ENCODE measurements around the gene OR6J1. TPM values are rescaled to one million over a fixed set of nuclear protein-coding genes. Genes with fewer than 3 reads are reported as not detected.
"Not testable (repeated sequence)": the region's sequence is repeated elsewhere in the genome, so short reads cannot be mapped to it uniquely, and the experiment has no call there.

Gene OR6J1
- total RNA-seq = not detected in 2 replicates

- intact Hi-C loops (cut with micrococcal nuclease) = no loop called here
Observed at GRCh38 chr14:22644305-22644635, at the start of gene OR6J1. TSS of gene OR6J1 (minus strand) at chr14:22644352. CDS start at chr14:22634811, 9,541 bp downstream.

- intact Hi-C loops (cut with micrococcal nuclease) = no loop called here
Observed at GRCh38 chr14:22692194-22692593, 48.0 kb upstream of the OR6J1 start.

- intact Hi-C loops (cut with micrococcal nuclease) = no loop called here
Observed at GRCh38 chr14:22691171-22691570, 47.0 kb upstream of the OR6J1 start.

DNA sequence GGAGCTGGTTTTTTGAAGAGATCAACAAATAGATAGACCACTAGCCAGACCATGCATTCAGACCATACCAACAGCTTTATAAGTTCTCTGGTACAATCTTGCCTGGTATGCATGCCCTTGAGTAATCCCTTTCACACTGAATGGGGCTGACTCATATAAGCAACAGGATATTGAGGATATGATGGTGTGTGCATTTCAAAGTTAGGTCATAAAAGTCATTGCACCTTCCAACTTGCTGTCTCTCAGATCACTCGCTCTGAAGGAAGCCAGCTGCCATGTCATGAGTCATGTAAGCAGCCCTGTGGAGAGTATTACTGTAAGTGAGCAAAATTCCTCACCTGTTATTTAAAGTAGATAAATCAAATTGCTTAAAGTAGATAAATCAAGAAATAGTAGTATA, 45.0 kb upstream of the OR6J1 start:
- intact Hi-C loops (cut with micrococcal nuclease) = no loop called here

GRCh38 chr14:22687969-22688368, 43.8 kb upstream of the OR6J1 start:
- intact Hi-C loops (cut with micrococcal nuclease) = not testable (repeated sequence)

- intact Hi-C loops (cut with micrococcal nuclease) = not testable (repeated sequence)
Observed at GRCh38 chr14:22686176-22686611, 42.0 kb upstream of the OR6J1 start.

GRCh38 chr14:22685467-22685866, 41.3 kb upstream of the OR6J1 start:
- intact Hi-C loops (cut with micrococcal nuclease) = no loop called here

DNA sequence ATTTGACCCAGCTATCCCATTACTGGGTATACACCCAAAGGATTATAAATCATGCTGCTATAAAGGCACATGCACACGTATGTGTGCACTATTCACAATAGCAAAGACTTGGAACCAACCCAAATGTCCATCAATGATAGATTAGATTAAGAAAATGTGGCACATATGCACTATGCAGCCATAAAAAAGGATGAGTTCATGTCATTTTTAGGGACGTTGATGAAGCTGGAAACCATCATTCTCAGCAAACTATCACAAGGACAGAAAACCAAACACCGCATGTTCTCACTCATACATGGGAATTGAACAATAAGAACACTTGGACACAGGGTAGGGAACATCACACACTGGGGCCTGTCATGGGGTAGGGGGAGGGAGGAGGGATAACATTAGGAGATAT, 39.3 kb upstream of the OR6J1 start:
- intact Hi-C loops (cut with micrococcal nuclease) = not testable (repeated sequence)

GRCh38 chr14:22678221-22678620, 34.1 kb upstream of the OR6J1 start:
- intact Hi-C loops (cut with micrococcal nuclease) = no loop called here

DNA sequence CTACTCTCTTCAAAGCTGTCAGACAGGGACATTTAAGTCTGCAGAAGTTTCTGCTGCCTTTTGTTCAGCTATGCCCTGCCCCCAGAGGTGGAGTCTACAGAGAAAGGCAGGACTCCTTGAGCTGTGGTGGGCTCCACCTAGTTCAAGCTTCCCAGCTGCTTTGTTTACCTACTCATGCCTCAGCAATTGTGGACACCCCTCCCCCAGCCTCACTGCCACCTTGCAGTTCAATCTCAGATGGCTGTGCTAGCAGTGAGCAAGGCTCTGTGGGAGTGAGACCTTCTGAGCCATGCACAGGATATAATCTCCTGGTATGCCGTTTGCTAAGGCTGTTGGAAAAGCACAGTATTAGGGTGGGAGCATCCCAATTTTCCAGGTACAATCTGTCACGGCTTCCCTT, 33.4 kb upstream of the OR6J1 start:
- intact Hi-C loops (cut with micrococcal nuclease) = not testable (repeated sequence)

DNA sequence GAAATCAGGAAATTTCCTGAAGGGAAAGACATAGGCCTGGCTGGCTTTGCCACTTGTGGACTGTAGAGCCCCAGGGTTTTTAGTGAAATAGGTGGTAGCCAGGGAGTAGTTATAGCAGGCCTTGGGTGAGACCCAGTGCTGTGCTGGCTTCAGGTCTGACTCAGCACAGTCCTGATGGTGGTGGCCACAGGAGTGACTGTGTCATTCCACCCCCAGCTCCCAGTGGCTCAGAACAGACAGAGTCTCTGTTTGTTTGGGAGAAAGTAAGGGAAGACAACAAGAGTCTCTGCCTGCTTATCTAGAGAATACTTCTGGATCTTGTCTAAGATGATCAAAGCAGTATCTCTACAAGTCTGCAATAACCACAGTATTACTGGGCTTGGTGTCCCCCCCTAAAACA, 27.5 kb upstream of the OR6J1 start:
- intact Hi-C loops (cut with micrococcal nuclease) = no loop called here

DNA sequence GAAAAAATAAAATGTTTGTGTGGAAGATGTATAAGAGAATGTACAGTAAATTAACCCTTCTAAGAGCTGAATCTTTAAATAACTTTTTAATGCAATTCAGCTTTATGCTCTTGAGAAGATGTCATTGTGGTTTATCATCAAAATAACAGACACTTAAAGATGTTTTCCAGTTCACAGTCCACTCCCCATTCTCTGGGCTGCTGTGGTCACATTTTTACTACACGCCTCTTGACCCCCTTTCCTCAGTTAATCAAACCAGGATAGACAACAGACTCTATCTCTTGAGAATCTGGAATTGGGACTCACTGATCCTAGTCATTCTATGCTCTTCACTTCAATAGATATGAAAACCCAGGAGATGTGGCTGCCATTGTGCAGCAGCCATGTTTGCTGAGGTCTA, 24.7 kb upstream of the OR6J1 start:
- intact Hi-C loops (cut with micrococcal nuclease) = no loop called here

DNA sequence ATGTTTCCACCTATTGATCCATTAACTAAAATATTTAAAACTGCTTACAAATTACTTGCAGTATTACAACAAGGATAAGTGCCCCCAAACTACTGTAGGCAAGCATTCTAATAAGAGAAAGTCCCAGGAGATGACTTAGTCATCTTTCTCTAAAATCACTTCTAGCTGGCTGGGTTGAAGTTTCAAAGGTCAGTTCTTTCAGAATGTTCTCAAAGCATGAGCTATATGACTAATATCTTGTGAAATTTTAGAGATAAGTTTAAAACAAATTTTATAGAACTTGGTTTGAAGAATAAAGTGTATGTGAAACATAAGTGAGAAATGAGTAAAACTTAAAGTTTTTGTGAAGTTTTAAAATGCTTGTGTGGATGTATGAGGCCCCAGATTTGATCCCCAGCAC, 24.3 kb upstream of the OR6J1 start:
- intact Hi-C loops (cut with micrococcal nuclease) = no loop called here

DNA sequence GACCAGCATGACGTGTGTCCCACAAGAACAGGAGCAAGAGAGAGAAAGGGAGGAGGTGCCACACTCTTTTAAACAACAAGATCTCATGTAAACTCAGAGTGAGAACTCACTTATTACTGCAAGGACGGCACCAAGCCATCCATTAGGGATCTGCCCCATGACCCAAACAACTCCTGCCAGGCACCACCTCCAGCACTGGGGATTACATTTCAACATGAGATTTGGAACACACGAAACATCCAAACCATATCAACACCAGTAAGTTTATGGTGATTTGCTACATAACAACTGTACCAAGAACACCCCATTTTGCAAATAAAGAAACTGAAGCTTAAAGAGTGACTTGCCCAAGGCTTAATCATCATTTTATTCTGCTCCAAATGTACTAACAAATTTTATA, 23.7 kb upstream of the OR6J1 start:
- intact Hi-C loops (cut with micrococcal nuclease) = no loop called here

- intact Hi-C loops (cut with micrococcal nuclease) = no loop called here
Observed at GRCh38 chr14:22666203-22666893, 22.2 kb upstream of the OR6J1 start.

DNA sequence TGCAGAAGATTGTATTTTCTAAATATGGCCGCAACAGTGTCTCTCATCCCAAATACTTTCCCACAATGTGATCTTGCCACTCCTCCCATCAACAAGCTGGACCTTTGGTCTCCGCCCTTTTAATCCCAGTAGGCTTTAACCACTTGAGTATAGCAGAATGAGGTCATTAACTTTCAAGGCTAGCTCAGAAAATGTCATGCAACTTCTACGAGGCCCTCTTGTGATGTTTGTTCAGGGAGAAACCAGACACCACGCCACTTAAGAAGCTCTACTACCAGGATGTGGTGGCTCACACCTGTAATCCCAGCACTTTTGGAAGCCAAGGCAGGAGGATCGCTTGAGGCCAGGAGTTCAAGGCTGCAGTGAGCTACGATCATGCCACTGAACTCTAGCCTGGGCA, 20.1 kb upstream of the OR6J1 start:
- intact Hi-C loops (cut with micrococcal nuclease) = no loop called here

DNA sequence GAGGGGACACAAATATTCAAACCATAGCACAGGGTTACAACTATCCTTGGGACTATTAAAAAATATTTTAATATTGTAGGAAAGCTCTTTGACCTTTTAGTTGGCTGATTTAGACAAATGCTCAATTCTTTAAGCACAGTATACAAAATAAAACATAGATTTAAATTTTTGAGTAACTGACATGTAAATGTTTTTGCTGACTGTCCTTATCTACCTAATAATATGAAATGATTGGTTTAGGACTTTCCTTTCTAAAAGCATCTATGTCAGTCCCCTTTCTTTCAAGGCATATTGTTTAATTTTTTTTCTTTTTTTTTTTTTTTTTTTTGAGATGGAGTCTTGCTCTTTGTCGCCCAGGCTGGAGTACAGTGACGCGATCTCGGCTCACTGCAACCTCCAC, 16.5 kb upstream of the OR6J1 start:
- intact Hi-C loops (cut with micrococcal nuclease) = no loop called here

DNA sequence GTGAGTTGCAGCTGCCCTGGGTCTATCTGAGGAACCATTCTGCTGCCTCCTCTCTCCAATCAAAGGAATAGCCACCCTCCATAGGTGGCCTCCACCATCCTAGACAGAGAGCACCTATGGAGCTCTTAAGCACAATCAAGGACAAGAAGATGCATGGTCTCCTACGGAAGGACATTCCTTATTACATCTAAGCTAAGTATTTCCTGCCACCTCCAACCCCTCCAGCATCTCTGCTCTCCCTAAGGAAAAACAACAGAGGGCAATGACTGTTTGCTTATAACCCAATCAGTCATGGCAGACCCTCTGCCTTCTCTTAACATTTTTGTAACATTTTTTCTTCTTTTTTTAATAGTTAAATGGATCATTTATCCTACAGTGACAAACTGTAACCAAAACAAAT, 14.8 kb upstream of the OR6J1 start:
- intact Hi-C loops (cut with micrococcal nuclease) = loop anchor here (10.0 kb wide), 1 partner anchor 744 kb away; no protein-coding TSS in a partner anchor

DNA sequence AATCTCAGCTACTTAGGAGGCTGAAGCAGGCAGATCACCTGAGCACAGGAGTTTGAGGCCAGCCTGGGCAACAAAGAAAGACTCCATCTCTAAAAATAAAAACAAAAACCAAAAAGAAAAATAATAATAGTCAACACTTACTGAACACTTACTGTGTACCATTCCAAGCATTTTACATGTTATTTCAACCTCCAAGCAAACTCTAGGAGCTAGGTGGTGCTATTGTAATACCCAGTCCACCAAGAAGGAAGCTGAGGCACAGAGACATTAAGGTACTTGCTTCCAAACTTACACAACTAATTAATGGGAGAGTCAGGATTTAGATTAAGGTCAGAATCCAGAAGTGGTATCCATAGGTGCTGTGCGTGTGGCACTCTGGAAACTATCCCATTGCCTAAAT, 13.7 kb upstream of the OR6J1 start:
- intact Hi-C loops (cut with micrococcal nuclease) = loop anchor here (10.0 kb wide), 1 partner anchor 743 kb away; no protein-coding TSS in a partner anchor

GRCh38 chr14:22656945-22657731, 13.0 kb upstream of the OR6J1 start:
- intact Hi-C loops (cut with micrococcal nuclease) = loop anchor here (10.0 kb wide), 1 partner anchor 742 kb away; no protein-coding TSS in a partner anchor

- intact Hi-C loops (cut with micrococcal nuclease) = loop anchor here (10.0 kb wide), 1 partner anchor 741 kb away; no protein-coding TSS in a partner anchor
Observed at GRCh38 chr14:22656226-22656625, 12.1 kb upstream of the OR6J1 start.

DNA sequence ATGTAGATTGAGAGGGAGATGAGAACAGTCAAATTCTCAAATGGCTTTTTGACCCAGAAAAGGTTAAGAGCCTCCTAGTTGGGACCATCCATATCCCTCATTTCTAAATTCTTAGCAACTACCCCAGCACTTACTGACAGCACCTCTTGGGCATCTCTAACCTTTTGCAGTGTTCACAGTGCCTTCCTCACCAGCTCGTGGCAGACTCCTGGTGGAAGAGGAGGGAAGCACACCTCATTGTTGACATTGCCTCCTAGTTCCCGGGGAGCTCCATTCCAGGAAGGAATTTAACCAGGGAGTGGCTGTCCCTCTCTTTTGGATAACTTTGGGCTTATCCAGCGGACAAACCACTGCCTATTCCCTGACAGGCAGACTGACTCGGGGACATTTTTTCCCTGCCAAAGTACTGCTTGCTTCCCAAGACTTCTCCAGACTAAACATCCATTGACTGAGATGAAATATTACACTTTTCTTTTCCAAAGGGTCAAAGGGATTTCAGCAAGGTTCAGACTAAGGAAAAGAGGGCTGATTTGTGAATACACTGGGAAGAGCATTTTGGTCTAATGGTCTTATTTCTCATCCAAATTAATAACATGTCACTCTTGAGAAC, 9.0 kb upstream of the OR6J1 start:
- intact Hi-C loops (cut with micrococcal nuclease) = loop anchor here (1.0 to 10.0 kb wide), 3 partner anchors 83 to 738 kb away; no protein-coding TSS in a partner anchor
